BE2C (cell line): ENCODE results near the gene FBXO47.
"Not testable (repeated sequence)": the region's sequence is repeated elsewhere in the genome, so short reads cannot be mapped to it uniquely, and the experiment has no call there.

Source experiments
- DNase-seq: peaks from one replicate; pipeline ENCODE4 v3.0.0-alpha.2; 2020
- H3K27me3 ChIP-seq: fragments of 250-450 bp; sonication (Bioruptor Pico); 2 replicates; pipeline ENCODE4 v1.5.1; 2020; ENCODE audit warnings: mild to moderate bottlenecking
- H3K36me3 ChIP-seq: fragments of 250-450 bp; sonication (Bioruptor Pico); 2 replicates; pipeline ENCODE4 v1.5.1; 2020; ENCODE audit warnings: mild to moderate bottlenecking
- H3K4me1 ChIP-seq: fragments of 250-450 bp; sonication (Bioruptor Pico); 2 replicates; pipeline ENCODE4 v1.5.1; 2020
- H3K4me3 ChIP-seq: 2 replicates; pipeline ENCODE4 v1.5.1; 2011; ENCODE audit warnings: low read depth, low read length
- H3K9me3 ChIP-seq: fragments of 250-450 bp; sonication (Bioruptor Pico); 2 replicates; pipeline ENCODE4 v1.5.1; 2020
- TF ChIP-seq, protein P1 (sequence below): IDR thresholded peaks from 2 replicates; pipeline ENCODE4 v1.5.1; 2012; ENCODE audit warnings: mild to moderate bottlenecking, low read depth, low read length

Gene FBXO47

DNA sequence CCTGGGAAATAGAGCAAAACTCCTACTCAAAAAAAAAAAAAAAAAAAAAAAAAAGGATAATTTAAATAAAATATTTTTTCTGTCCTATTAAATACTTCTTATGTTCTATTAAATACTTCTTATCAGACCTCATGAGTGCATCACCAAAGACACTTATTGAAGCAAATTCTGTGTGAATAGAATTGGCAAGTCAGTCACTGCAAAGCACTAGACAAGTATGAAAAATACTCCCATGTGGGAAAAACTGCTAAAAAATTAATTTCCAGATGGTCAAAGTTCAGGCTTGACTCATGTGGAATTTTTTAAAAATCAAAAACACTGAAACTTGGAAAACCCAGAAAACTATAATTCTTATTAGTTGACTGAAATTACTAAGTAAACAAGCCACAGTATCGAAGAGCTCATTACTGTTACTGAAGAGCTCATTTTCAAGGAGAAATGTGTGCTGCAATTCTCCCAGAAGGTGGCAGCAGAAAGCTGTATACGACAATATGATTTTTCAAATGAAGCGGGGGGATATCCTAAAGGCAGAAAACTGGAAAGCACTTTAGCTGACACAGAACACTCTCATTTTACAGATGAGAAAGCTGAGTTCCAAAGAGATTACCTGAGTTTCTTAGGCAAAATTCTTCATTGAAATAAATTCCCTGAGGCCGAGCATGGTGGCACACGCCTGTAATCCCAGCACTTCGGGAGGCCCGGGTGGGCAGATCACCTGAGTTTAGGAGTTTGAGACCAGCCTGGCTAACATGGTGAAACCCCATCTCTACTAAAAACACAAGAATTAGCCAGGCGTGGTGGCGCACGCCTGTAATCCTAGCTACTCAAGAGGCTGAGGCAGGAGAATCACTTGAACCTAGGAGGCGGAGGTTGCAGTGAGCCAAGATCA is 15.9 kb upstream of the FBXO47 start:
- H3K36me3 ChIP-seq = no peaks in the 10 kb centered on the region
- H3K9me3 ChIP-seq = no peaks in the 10 kb centered on the region
- H3K4me3 ChIP-seq = no peak overlapping the region
- peak; percentile 55 for DNase-seq
- TF ChIP-seq, protein P1, sequence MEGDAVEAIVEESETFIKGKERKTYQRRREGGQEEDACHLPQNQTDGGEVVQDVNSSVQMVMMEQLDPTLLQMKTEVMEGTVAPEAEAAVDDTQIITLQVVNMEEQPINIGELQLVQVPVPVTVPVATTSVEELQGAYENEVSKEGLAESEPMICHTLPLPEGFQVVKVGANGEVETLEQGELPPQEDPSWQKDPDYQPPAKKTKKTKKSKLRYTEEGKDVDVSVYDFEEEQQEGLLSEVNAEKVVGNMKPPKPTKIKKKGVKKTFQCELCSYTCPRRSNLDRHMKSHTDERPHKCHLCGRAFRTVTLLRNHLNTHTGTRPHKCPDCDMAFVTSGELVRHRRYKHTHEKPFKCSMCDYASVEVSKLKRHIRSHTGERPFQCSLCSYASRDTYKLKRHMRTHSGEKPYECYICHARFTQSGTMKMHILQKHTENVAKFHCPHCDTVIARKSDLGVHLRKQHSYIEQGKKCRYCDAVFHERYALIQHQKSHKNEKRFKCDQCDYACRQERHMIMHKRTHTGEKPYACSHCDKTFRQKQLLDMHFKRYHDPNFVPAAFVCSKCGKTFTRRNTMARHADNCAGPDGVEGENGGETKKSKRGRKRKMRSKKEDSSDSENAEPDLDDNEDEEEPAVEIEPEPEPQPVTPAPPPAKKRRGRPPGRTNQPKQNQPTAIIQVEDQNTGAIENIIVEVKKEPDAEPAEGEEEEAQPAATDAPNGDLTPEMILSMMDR = peak; percentile 88
- no peaks in the 10 kb centered on the region for H3K27me3 ChIP-seq
- peaks cover 3% of the 10 kb centered on the region; the same call in 1 of the 2 replicates for H3K4me1 ChIP-seq

DNA sequence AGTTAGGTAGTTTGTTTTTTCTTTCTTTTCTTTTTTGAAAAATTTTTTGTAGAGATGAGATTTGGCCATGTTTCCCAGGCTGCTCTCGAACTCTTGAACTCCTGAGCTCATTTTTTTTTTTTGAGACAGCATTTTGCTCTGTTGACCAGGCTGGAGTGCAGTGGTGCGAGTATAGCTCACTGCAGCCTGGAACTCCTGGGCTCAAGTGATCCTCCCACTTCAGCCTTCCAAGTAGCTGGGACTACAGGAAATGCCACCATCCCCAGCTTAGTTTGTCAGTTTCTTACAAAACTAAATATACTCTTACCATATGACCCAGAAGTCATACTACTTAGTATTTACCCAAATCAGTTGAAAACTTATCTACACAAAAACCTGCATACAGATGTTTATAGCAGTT is 14.4 kb upstream of the FBXO47 start:
- no peak for DNase-seq
- TF ChIP-seq, protein P1 = no peak

DNA sequence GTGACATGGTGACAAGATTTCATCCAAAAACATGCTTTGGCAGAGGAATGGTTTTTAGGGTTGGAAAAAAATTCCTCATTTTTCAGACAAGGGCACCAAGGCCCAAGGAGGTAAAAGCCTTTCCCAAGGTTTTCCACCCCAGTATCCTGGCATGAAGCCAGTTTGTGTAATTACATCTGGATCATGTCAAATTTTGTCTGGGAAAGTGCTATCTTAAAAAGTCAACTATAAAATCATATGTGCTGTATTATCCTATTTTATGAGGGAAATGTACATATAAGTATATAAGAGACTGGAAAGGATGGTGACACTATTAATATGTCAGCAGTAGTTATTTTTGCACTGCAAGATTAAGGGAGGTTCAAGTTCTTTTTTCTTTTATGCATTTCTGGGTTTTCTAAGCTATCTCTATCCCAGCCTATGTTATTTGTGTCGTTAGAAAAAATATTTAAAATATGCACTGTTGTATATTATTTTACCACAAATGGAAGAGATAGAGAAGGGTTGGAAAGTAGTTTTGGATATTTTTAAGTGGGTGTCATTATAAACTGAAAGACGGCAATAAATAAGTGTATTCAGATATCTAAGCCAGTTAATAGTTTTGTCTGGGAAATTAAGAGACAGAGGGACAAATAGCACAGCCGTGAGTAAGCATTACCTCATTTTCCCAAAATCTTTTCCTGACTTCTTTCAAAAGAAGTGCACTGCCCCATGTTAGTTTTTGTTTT is 13.5 kb upstream of the FBXO47 start:
- TF ChIP-seq, protein P1 = no peak
- Histone ChIP-seq H3K9me3 (no peaks in the 10 kb centered on the region), H3K4me3 (no peak overlapping the region), H3K4me1 (peaks cover 3% of the 10 kb centered on the region; the same call in 1 of the 2 replicates), H3K27me3 (no peaks in the 10 kb centered on the region), H3K36me3 (no peaks in the 10 kb centered on the region)
- no peak for DNase-seq

More for the DNA sequence above, 14.4 kb upstream of the FBXO47 start:
- Histone ChIP-seq H3K27me3 (no peaks in the 10 kb centered on the region), H3K4me1 (peaks cover 3% of the 10 kb centered on the region; the same call in 1 of the 2 replicates), H3K9me3 (no peaks in the 10 kb centered on the region), H3K4me3 (no peak overlapping the region), H3K36me3 (no peaks in the 10 kb centered on the region)

DNA sequence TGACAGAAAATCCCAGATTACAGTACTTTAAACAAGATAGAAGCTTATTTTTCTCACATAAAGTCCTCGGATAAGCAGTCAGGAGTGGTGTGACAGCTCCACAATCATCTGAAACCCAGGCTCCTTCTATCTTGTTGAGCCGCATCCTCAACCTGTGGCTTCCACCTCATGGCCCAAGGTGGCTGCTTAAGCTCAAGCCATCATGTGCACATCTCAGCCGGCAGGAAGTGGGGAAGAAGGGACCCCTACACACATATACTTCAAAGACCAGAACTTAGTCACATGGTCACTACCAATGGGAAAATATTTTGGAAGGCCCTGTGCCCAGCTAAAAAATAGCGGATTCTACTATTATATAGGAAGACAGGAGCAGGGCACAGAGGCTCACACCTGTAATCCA is 11.0 kb upstream of the FBXO47 start:
- Histone ChIP-seq H3K4me1 (peaks cover 3% of the 10 kb centered on the region; the same call in 1 of the 2 replicates), H3K27me3 (no peaks in the 10 kb centered on the region), H3K36me3 (no peaks in the 10 kb centered on the region), H3K4me3 (no peak overlapping the region), H3K9me3 (no peaks in the 10 kb centered on the region)
- TF ChIP-seq, protein P1 = no peak
- DNase-seq = no peak

DNA sequence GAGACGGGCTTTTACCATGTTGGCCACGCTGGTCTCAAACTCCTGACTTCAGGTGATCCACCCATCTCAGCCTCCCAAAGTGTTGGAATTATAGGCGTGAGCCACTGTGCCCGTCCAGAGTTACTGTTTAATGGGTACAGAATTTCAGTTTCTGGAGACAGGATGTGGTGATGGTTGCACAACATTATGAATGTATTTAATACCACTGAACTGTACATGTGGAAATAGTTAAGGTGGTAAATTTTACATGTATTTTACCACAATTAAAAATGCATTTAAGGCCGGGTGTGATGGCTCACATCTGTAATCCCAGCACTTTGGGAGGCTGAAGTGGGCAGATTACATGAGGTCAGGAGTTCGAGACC is 9.0 kb upstream of the FBXO47 start:
- not testable (repeated sequence) for H3K4me3 ChIP-seq

DNA sequence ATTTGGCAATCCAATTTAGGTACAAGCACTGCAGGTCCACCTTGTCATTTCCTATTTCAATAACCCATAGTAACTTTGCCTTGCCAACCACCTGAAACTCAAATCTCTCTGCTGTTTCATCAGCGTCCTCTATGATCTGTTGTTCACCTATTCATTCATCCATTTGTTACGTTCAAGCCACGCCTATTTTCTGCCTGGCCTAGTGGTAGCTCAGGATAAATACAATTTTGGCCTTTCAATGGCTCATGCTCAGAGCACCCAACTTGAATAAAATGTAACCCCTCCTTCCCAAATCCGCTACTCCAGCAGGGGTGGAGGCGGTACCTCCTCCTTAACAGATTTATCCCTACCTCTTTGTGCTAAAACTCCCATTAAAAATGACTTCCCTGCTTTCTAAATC is 3.6 kb upstream of the FBXO47 start:
- DNase-seq = no peak
- TF ChIP-seq, protein P1 = 0 out of 2 replicates have a peak, but pooled peaks have one; percentile 5

More for the DNA sequence above, 9.0 kb upstream of the FBXO47 start:
- H3K36me3 ChIP-seq, H3K27me3 ChIP-seq, H3K9me3 ChIP-seq, DNase-seq, H3K4me1 ChIP-seq: not testable (repeated sequence)

More for the DNA sequence above, 3.6 kb upstream of the FBXO47 start:
- Histone ChIP-seq H3K4me1 (no peaks in the 10 kb centered on the region), H3K36me3 (no peaks in the 10 kb centered on the region), H3K4me3 (no peak overlapping the region), H3K9me3 (no peaks in the 10 kb centered on the region), H3K27me3 (no peaks in the 10 kb centered on the region)
